Activated CD4-positive, alpha-beta T cell treated with anti-CD3 and anti-CD28 coated beads, Interleukin-2, amount 50 U/mL, for 48 hours (primary cell): ENCODE results near the gene KCNC4.

ENCODE experiments used
- DNase-seq, 2 experiments: peaks; one replicate each; pipeline ENCODE4 v3.0.0-alpha.2; 2020

KCNC4 gene

DNA sequence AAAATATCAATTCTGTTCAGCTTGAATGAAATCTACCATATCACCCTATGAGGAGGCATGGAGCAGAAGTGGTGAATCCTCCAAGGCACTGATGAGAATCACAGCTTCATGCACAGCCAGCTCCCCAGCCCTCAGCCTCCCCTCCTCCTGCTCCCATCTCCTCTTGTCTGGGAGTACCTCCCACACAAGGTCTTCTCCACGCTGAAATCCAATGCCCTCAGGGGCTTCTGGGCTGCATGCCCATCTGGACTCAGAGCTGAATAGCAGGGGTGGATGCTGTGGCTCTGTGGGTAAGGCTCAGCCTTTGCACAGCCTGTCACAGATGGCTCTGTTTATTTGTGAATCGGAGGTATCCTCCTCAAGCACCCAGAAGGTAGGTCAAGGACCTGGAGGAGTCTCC, 48.6 kb downstream of the KCNC4 start:
- no peak for DNase-seq

DNA sequence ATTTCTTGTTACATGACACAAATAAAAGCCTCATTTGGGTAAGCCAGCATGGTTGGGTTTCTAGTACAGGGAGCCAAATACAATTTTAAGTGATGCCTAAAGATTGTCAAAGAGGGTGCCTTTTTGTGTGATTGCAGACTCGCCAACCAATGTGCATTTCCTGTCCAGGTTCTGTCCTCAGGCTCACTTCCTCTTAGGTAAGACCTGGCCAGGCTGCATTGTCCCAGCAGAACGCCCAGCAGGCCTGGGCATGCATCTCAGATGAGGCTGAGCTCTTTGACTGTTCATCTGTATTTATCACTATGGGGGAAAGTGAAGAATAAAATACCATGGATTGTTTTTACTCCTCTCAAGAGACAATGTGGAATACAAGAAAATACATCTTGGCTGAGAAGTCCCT, 49.7 kb downstream of the KCNC4 start:
- no peak for DNase-seq
